ENCODE measurements around the gene RPS8.

DNA sequence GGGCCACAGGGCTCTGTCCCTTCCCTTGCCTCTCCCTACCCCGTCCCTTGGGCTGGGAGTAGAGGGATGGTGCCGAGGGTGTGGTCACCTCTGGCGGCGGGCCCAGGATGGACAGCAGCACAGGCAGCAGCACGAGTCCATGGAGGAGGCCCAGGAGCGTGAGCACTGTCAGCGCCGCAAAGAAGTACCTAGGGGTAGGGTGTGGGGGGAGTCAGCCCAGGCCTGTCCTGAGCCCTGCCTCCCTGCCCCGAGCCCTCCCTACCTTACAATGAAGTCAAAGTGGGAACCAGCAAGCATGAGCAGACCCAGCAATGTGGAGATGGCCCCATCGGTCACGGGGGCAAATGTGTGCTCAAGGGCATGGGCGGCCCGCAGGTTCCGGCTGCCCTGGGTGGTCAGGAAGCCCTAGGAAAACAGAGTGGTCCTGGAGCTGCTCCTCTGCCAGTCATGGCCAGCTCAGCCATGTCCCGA lies 47.7 kb downstream of the RPS8 start:
- TF ChIP-seq, protein P1, sequence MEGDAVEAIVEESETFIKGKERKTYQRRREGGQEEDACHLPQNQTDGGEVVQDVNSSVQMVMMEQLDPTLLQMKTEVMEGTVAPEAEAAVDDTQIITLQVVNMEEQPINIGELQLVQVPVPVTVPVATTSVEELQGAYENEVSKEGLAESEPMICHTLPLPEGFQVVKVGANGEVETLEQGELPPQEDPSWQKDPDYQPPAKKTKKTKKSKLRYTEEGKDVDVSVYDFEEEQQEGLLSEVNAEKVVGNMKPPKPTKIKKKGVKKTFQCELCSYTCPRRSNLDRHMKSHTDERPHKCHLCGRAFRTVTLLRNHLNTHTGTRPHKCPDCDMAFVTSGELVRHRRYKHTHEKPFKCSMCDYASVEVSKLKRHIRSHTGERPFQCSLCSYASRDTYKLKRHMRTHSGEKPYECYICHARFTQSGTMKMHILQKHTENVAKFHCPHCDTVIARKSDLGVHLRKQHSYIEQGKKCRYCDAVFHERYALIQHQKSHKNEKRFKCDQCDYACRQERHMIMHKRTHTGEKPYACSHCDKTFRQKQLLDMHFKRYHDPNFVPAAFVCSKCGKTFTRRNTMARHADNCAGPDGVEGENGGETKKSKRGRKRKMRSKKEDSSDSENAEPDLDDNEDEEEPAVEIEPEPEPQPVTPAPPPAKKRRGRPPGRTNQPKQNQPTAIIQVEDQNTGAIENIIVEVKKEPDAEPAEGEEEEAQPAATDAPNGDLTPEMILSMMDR (IDR thresholded peaks at IDR 0.05; ENCODE audit: control extremely low read depth in 1 of 3, insufficient read depth in 1 of 3, low read depth in 1 of 3, low read length in 3 of 3): no peak
- TF ChIP-seq KDM4A (IDR thresholded peaks at IDR 0.05; ENCODE audit: low read depth, low read length, severe bottlenecking): no peak
- TF ChIP-seq, protein P2, sequence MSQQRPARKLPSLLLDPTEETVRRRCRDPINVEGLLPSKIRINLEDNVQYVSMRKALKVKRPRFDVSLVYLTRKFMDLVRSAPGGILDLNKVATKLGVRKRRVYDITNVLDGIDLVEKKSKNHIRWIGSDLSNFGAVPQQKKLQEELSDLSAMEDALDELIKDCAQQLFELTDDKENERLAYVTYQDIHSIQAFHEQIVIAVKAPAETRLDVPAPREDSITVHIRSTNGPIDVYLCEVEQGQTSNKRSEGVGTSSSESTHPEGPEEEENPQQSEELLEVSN (IDR thresholded peaks at IDR 0.05): no peak
- no peak for TF ChIP-seq RAD21 (IDR thresholded peaks at IDR 0.05 in 1 of 2, conservative IDR thresholded peaks at IDR 0.05 in 1 of 2; ENCODE audit: low read depth in 2 of 2, low read length in 2 of 2)
- TF ChIP-seq POLR2AphosphoS5 (IDR thresholded peaks at IDR 0.05; ENCODE audit: low read depth, low read length): no peak
